Measurements from ENCODE around the gene TMC3. TPM values are rescaled to one million over a fixed set of nuclear protein-coding genes. Genes with fewer than 3 reads are reported as not detected.
"Not testable (repeated sequence)": the region's sequence is repeated elsewhere in the genome, so short reads cannot be mapped to it uniquely, and the experiment has no call there.

The TMC3 gene
- total RNA-seq, 3 donors from 2014 or later (not counting 1 experiment from before 2014, with no cell fraction given): not detected

DNA sequence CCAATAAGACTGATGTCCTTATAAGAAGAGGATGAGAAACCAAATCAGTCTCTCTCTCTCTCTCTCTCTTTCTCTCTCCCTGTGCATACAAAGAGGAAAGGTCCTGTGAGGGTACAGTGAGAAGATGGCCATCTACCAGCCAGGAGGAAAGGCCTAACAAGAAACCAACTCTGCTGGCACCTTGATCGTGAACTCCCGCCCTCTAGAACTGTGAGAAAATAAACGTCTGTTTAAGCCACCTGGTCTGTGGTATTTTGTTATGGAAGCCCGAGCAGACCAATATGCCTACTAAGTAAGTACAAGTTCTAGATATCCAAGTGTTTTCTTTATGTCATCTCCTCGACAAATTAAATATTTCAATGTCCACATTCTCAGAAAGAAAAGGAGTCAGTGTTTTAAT, 44.9 kb upstream of the TMC3 start:
- Histone ChIP-seq H3K4me3 (ENCODE audit: low read length) (no peak overlapping the region), H3K27me3 (ENCODE audit: control insufficient read depth, insufficient read depth, low read length) (no peaks in the 10 kb centered on the region), H3K4me1 (ENCODE audit: control insufficient read depth, insufficient read depth, low read length) (peaks cover 6% of the 10 kb centered on the region), H3K9me3 (ENCODE audit: control insufficient read depth, insufficient read depth, low read length) (no peaks in the 10 kb centered on the region), H3K27ac (ENCODE audit: low read length) (no peak overlapping the region), H3K36me3 (ENCODE audit: control insufficient read depth, insufficient read depth, low read length) (no peaks in the 10 kb centered on the region)
- Mint-ChIP-seq H3K36me3 (no peaks in the 10 kb centered on the region), H3K4me1 (peaks cover 9 to 13% of the 10 kb centered on the region in 2 donors), H3K27me3 (ENCODE audit: low read depth in 2 of 2) (peaks cover 0 to 2% of the 10 kb centered on the region in 2 donors), H3K27ac (no peak overlapping the region), H3K9me3 (no peaks in the 10 kb centered on the region), H3K4me3 (no peak overlapping the region)
- ATAC-seq: no peak
- WGBS (ENCODE audit: insufficient coverage): 72% methylated on average over 4 of the region's 5 CpGs
- intact Hi-C loops (cut with micrococcal nuclease): loop anchor here (10.0 kb wide), 1 partner anchor 304 kb away; no protein-coding TSS in a partner anchor
- TF ChIP-seq, protein P1, sequence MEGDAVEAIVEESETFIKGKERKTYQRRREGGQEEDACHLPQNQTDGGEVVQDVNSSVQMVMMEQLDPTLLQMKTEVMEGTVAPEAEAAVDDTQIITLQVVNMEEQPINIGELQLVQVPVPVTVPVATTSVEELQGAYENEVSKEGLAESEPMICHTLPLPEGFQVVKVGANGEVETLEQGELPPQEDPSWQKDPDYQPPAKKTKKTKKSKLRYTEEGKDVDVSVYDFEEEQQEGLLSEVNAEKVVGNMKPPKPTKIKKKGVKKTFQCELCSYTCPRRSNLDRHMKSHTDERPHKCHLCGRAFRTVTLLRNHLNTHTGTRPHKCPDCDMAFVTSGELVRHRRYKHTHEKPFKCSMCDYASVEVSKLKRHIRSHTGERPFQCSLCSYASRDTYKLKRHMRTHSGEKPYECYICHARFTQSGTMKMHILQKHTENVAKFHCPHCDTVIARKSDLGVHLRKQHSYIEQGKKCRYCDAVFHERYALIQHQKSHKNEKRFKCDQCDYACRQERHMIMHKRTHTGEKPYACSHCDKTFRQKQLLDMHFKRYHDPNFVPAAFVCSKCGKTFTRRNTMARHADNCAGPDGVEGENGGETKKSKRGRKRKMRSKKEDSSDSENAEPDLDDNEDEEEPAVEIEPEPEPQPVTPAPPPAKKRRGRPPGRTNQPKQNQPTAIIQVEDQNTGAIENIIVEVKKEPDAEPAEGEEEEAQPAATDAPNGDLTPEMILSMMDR (IDR thresholded peaks at IDR 0.05): no peak
- no peak for DNase-seq

DNA sequence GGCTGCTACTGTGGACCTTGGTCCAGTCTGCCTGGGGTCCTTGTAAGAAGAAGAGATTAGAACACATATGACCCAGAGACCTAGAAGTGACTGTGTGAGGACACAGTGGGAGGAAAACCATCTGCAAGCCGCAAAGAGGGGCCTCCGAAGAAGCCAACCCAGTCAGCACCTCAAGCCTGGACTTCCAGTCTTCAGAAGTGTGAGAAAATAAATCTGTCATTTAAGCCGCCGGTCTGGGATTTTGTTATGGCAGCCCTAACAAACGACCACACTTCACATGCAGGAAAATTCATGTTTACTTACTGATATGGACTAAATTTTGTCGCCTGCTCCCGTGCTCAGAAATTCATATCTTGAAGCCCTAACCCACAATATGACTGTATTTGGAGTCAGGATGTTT, 44.4 kb upstream of the TMC3 start:
- Histone ChIP-seq H3K27ac (ENCODE audit: low read length) (no peak overlapping the region), H3K36me3 (ENCODE audit: control insufficient read depth, insufficient read depth, low read length) (no peaks in the 10 kb centered on the region), H3K27me3 (ENCODE audit: control insufficient read depth, insufficient read depth, low read length) (no peaks in the 10 kb centered on the region), H3K4me1 (ENCODE audit: control insufficient read depth, insufficient read depth, low read length) (peaks cover 6% of the 10 kb centered on the region), H3K4me3 (ENCODE audit: low read length) (no peak overlapping the region), H3K9me3 (ENCODE audit: control insufficient read depth, insufficient read depth, low read length) (no peaks in the 10 kb centered on the region)
- Mint-ChIP-seq H3K27me3 (ENCODE audit: low read depth in 2 of 2) (peaks cover 0 to 3% of the 10 kb centered on the region in 2 donors), H3K4me1 (peaks cover 9 to 13% of the 10 kb centered on the region in 2 donors), H3K27ac (no peak overlapping the region), H3K4me3 (no peak overlapping the region), H3K9me3 (no peaks in the 10 kb centered on the region), H3K36me3 (no peaks in the 10 kb centered on the region)
- DNase-seq (no peak), ATAC-seq (no peak)
- 87% methylated on average over 5 of the region's 7 CpGs for WGBS (ENCODE audit: insufficient coverage)
- TF ChIP-seq, protein P1 (IDR thresholded peaks at IDR 0.05): no peak
- intact Hi-C loops (cut with micrococcal nuclease): loop anchor here (10.0 kb wide), 1 partner anchor 304 kb away; no protein-coding TSS in a partner anchor

DNA sequence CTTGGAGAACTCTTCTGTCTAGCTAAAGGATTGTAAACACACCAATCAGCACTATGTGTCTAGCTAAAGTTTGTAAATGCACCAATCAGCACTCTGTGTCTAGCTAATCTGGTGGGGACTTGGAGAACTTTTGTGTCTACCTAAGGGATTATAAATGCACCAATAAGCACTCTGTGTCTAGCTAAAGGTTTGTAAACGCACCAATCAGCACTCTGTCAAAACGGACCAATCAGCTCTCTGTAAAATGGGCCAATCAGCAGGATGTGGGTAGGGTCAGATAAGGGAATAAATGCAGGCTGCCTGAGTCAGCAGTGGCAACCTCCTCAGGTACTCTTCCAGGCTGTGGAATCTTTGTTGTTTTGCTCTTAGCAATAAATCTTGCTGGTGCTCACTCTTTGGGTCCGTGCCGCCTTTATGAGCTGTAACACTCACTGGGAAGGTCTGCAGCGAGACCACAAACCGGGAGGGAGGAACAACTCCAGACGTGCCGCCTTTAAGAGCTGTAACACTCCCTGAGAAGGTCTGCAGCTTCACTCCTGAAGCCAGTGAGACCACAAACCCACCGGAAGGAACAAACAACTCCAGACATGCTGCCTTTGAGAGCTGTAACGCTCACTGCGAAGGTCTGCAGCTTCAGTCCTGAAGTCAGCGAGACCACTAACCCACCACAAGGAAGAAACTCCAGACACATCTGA, 40.4 kb upstream of the TMC3 start:
- H3K36me3 ChIP-seq (ENCODE audit: control insufficient read depth, insufficient read depth, low read length); ATAC-seq; H3K4me3 ChIP-seq (ENCODE audit: low read length); H3K36me3 Mint-ChIP-seq; H3K9me3 Mint-ChIP-seq; H3K27ac Mint-ChIP-seq; DNase-seq; H3K27ac ChIP-seq (ENCODE audit: low read length); H3K4me1 ChIP-seq (ENCODE audit: control insufficient read depth, insufficient read depth, low read length); H3K9me3 ChIP-seq (ENCODE audit: control insufficient read depth, insufficient read depth, low read length); H3K27me3 Mint-ChIP-seq (ENCODE audit: low read depth in 2 of 2); H3K27me3 ChIP-seq (ENCODE audit: control insufficient read depth, insufficient read depth, low read length): not testable (repeated sequence)
- intact Hi-C loops (cut with micrococcal nuclease): loop anchor here (5.0 to 10.0 kb wide), 2 partner anchors 300 to 783 kb away; no protein-coding TSS in a partner anchor
- peaks cover 17 to 21% of the 10 kb centered on the region in 2 donors for H3K4me1 Mint-ChIP-seq
- H3K4me3 Mint-ChIP-seq: peak overlapping the region; percentile 47
- 14% methylated on average over 12 of the region's 12 CpGs for WGBS (ENCODE audit: insufficient coverage)

DNA sequence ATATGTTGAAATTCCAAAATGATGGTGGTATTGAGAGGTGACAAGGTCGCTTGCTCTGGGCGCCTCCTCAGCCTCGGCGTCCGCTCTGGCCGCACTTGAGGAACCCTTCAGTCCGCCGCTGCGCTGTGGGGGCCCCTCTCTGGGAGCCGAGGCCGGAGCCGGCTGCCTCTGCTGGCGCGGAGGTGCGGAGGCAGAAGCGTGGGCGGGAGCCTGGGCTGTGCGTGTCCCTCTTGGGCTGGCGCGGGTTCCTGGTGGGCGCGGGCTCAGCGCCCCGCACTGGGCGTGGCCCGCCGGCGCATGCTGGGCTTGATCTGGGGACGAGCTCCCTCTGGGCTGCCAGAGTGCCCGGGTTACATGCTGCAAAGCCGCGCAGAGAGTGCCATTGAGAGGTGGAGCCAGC, 39.8 kb upstream of the TMC3 start:
- intact Hi-C loops (cut with micrococcal nuclease): loop anchor here (5.0 to 10.0 kb wide), 2 partner anchors 299 to 783 kb away; no protein-coding TSS in a partner anchor

More for the DNA sequence above, 39.8 kb upstream of the TMC3 start:
- Mint-ChIP-seq H3K4me1 (peaks cover 17 to 21% of the 10 kb centered on the region in 2 donors), H3K36me3 (no peaks in the 10 kb centered on the region), H3K9me3 (no peaks in the 10 kb centered on the region), H3K27me3 (ENCODE audit: low read depth in 2 of 2) (peaks cover 6 to 10% of the 10 kb centered on the region in 2 donors), H3K4me3 (no peak overlapping the region), H3K27ac (no peak overlapping the region)
- H3K27ac ChIP-seq (ENCODE audit: low read length): no peak overlapping the region
- WGBS (ENCODE audit: insufficient coverage): 97% methylated on average over 32 of the region's 32 CpGs
- peaks cover 3% of the 10 kb centered on the region for H3K9me3 ChIP-seq (ENCODE audit: control insufficient read depth, insufficient read depth, low read length)
- ATAC-seq: no peak
- H3K36me3 ChIP-seq (ENCODE audit: control insufficient read depth, insufficient read depth, low read length): no peaks in the 10 kb centered on the region
- H3K27me3 ChIP-seq (ENCODE audit: control insufficient read depth, insufficient read depth, low read length): no peaks in the 10 kb centered on the region
- H3K4me1 ChIP-seq (ENCODE audit: control insufficient read depth, insufficient read depth, low read length): peaks cover 6% of the 10 kb centered on the region
- no peak overlapping the region for H3K4me3 ChIP-seq (ENCODE audit: low read length)
- TF ChIP-seq, protein P1 (IDR thresholded peaks at IDR 0.05): no peak
- DNase-seq: no peak
